SK-MEL-5 (cell line): ENCODE data around the gene GID4. TPM values are rescaled to one million over a fixed set of nuclear protein-coding genes. Genes with fewer than 3 reads are reported as not detected.

Experiments used
- DNase-seq: peaks from one replicate; pipeline ENCODE4 v3.0.0-alpha.2; 2016; ENCODE audit warnings: low read depth, low spot score
- in situ Hi-C: cut with HindIII; loops from 2 replicates; pipeline ENCODE4 v1.10.0; 2016; ENCODE audit warnings: low sequenced_read_pairs, high pct_unique_total_duplicates, low pct_unique_long_range_greater_than_20kb
- total RNA-seq: library from RNA; depleted of rRNA; stranded (reverse); fragments of >200 nt; shearing (Covaris generic); gene quantifications from 2 replicates; pipeline ENCODE4 v1.2.3, GENCODE V29; 2014

The GID4 gene
- total RNA-seq, 1 experiment from 2014 or later, result 6.3 TPM

GRCh38 chr17:18070861-18071340 is 31.7 kb downstream of the GID4 start:
- in situ Hi-C loops, result no loop called here
- DNase-seq, result peak; percentile 64

- in situ Hi-C loops, result no loop called here
- DNase-seq, result no peak
These were observed 32.5 kb downstream of the GID4 start for GRCh38 chr17:18071751-18072150.

GRCh38 chr17:18074566-18075272 is 35.5 kb downstream of the GID4 start:
- in situ Hi-C loops, result no loop called here
- DNase-seq, result no peak

- in situ Hi-C loops, result no loop called here
- no peak for DNase-seq
These were observed 37.7 kb downstream of the GID4 start for GRCh38 chr17:18076936-18077335.

- in situ Hi-C loops, result no loop called here
- no peak for DNase-seq
These were observed 40.3 kb downstream of the GID4 start for GRCh38 chr17:18079543-18079942.

- DNase-seq, result no peak
- in situ Hi-C loops, result no loop called here
These were observed 45.0 kb downstream of the GID4 start for GRCh38 chr17:18084256-18084655.

- DNase-seq, result peak; percentile 90
- in situ Hi-C loops, result no loop called here
These were observed 48.6 kb downstream of the GID4 start, which contains the start of gene DRG2 for GRCh38 chr17:18087610-18088491. Gene DRG2 (plus strand): TSS chr17:18087948. CDS start chr17:18088024, 76 bp downstream.

GRCh38 chr17:18089613-18090012 is 50.4 kb downstream of the GID4 start:
- in situ Hi-C loops, result no loop called here
- no peak for DNase-seq

- peak; percentile 88 for DNase-seq
These were observed 54.6 kb downstream of the GID4 start for GRCh38 chr17:18093616-18094408.

GRCh38 chr17:18094409-18094807 is 55.2 kb downstream of the GID4 start:
- in situ Hi-C loops, result no loop called here
- DNase-seq, result no peak

More at GRCh38 chr17:18093616-18094408, 54.6 kb downstream of the GID4 start:
- in situ Hi-C loops, result no loop called here

GRCh38 chr17:18099516-18099915 is 60.3 kb downstream of the GID4 start:
- in situ Hi-C loops, result no loop called here

GRCh38 chr17:18100616-18101015 is 61.4 kb downstream of the GID4 start:
- in situ Hi-C loops, result no loop called here
- DNase-seq, result no peak

More at GRCh38 chr17:18099516-18099915, 60.3 kb downstream of the GID4 start:
- no peak for DNase-seq

- DNase-seq, result no peak
- in situ Hi-C loops, result no loop called here
These were observed 62.6 kb downstream of the GID4 start for GRCh38 chr17:18101828-18102227.

GRCh38 chr17:18102640-18103039 is 63.4 kb downstream of the GID4 start:
- in situ Hi-C loops, result no loop called here
- no peak for DNase-seq

GRCh38 chr17:18105027-18105426 is 65.8 kb downstream of the GID4 start:
- in situ Hi-C loops, result no loop called here
- DNase-seq, result no peak

- no peak for DNase-seq
- in situ Hi-C loops, result no loop called here
These were observed 66.4 kb downstream of the GID4 start for GRCh38 chr17:18105595-18105994.

GRCh38 chr17:18106211-18106610 is 67.0 kb downstream of the GID4 start:
- DNase-seq, result no peak
- in situ Hi-C loops, result no loop called here
